GM18870 (cell line): ENCODE data around the gene POLD2.

Experiments
- ATAC-seq: cut with Tn5 transposase; IDR thresholded peaks from one replicate; pipeline ENCODE4 v1.9.1; 2021; ENCODE audit warnings: moderate library complexity; ENCODE audit not compliant: unreplicated experiment

POLD2 gene

GRCh38 chr7:44114586-44115310 is 8.6 kb downstream of the POLD2 start:
- no peak for ATAC-seq

DNA sequence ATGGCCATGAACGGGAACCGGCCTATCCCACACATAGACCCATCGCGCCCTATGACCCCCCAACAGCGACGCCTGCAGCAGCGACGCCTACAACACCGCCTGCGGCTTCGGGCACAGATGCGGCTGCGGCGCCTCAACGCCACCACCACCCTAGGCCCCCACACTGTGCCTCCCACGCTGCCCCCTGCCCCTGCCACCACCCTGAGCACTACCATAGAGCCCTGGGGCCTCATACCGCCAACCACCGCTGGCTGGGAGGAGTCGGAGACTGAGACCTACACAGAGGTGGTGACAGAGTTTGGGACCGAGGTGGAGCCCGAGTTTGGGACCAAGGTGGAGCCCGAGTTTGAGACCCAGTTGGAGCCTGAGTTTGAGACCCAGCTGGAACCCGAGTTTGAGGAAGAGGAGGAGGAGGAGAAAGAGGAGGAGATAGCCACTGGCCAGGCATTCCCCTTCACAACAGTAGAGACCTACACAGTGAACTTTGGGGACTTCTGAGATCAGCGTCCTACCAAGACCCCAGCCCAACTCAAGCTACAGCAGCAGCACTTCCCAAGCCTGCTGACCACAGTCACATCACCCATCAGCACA is 9.5 kb downstream of the POLD2 start:
- no peak for ATAC-seq

GRCh38 chr7:44112997-44113763 is 10.2 kb downstream of the POLD2 start:
- no peak for ATAC-seq

DNA sequence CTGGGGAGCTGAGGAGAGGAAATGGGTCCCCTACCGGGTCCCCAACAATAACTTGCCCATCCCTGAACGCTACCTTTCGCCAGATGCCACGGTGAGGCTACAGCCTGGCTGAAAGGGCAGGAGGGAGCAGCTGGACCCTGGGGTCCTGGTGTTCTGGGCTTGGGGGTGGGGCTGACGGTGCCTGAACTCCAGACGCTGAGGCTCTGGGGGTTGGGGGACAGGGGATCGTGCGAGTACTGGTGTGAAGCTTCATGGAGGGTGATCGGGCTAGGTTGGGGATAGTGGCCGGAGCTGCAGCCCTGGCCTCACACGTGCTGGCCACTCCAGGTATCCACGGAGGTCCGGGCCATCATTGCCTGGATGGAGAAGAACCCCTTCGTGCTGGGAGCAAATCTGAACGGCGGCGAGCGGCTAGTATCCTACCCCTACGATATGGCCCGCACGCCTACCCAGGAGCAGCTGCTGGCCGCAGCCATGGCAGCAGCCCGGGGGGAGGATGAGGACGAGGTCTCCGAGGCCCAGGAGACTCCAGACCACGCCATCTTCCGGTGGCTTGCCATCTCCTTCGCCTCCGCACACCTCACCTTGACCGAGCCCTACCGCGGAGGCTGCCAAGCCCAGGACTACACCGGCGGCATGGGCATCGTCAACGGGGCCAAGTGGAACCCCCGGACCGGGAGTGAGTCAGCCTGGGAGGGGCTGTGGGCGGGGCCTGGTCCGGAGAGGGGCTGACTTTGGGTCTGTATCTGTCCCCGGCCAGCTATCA is 10.9 kb downstream of the POLD2 start:
- ATAC-seq = no peak

- ATAC-seq = no peak
These were observed 11.6 kb downstream of the POLD2 start for GRCh38 chr7:44111761-44112160.

DNA sequence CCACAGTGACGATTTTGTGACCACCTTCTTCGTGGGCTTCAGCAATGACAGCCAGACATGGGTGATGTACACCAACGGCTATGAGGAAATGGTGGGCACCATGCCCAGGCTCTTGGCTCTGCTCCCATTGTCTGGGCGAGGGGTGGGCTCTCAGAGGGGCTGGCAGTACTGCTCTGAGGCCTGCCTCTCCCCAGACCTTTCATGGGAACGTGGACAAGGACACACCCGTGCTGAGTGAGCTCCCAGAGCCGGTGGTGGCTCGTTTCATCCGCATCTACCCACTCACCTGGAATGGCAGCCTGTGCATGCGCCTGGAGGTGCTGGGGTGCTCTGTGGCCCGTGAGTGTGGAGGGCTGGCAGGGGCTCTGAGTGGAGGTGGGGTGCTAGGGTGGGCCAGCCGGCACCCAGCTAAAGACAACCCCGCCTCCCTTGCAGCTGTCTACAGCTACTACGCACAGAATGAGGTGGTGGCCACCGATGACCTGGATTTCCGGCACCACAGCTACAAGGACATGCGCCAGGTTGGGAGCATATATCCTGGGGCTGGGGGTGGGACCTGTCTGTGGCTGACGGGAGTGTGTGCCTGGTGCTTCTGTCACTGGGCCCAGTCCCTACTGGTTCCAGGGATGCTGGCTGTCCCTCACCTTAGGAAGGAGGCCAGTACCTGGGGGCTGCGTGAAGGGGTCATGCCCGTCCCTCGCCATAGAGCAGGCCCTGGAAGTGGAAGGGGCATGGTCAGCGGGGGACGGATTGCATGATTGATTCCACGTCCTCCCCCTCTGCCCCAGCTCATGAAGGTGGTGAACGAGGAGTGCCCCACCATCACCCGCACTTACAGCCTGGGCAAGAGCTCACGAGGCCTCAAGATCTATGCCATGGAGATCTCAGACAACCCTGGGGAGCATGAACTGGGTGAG is 12.4 kb downstream of the POLD2 start:
- no peak for ATAC-seq

DNA sequence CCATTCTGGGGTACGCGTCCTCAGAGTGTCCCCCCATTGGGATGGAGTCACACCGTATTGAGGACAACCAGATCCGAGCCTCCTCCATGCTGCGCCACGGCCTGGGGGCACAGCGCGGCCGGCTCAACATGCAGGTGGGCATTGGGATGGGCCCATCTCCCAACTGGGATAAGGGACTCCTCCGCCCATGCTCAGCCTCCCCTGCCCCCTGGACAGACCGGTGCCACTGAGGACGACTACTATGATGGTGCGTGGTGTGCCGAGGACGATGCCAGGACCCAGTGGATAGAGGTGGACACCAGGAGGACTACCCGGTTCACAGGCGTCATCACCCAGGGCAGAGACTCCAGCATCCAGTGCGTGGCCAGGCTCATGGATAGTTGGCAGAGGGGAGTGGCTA is 13.4 kb downstream of the POLD2 start:
- no peak for ATAC-seq

DNA sequence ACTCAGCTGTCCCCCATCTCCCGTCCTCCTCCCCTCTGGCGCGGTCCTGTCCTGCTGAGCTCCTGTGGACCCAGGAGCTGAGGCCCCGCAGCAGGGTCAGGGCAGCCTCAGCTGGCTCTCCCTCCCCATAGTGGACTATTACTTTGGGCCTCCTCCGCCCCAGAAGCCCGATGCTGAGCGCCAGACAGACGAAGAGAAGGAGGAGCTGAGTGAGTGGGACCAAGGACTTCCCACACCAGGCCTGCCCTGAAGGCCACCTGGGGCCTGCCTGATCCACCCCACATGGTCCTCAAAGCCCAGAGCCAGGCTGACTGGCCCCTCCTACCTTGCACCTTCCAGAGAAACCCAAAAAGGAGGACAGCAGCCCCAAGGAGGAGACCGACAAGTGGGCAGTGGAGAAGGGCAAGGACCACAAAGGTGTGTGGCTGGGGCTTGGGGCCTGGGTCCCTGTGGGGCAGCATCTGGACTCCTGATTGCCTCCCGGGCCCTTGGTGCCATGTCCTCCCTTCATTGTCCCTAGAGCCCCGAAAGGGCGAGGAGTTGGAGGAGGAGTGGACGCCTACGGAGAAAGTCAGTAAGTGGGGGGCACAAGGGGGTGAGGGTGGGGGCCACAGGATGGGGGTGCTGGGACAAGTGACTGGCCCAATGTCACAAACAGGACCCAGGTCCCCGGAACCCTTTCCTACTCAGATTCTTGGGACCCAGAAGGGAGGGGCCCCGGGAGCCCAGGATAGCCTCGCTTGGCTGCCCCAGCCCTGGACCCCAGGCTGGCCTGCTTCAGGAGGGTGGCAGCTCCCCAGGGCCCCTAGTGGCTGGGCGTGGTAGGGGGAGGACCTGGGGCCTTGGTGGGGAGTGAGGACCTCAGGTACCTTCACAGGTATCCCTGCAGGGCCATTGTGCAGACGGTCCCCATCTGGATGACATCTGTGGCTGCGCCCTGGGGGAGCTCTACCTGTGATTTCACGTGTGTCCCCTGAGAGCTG is 14.3 kb downstream of the POLD2 start:
- ATAC-seq = no peak

DNA sequence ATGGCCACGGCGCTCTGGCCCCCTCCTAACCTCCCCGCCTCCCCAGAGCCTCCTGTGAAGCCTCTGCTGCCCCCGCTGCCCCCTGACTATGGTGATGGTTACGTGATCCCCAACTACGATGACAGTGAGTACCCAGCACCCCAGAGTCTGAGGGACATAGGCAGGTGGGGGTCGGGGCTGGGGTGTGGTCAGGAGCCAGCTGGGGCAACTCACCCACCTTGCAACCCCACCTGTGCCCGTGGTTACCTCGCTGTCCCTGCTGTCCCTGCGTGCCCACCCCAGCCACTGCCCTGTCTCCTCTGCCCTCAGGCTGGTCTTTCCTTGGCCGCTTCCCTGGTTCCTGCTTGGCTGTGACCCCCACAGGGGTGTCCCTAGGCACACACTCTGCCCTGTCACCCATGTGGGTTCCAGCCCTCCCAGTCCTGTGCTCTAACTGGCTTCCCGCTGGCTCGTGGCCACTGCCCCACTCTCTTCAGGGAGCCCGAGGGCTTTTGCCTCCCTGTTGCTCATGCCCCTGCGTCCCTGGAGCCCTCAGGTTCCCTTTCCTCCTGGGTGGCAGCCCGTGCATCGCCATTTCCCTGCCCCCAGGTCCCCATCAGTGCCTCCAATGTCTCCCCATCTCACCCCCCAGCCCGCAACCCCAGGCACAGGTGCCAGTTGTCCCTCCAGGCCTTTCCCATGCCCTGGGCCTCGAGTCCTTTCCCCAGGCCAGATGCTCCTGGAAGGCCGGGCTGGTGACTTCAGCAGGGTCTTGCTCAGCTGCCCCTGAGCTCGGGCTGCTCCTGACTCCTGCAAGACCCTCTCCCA is 15.2 kb downstream of the POLD2 start:
- no peak for ATAC-seq

GRCh38 chr7:44107116-44107960 is 16.0 kb downstream of the POLD2 start:
- ATAC-seq = no peak

DNA sequence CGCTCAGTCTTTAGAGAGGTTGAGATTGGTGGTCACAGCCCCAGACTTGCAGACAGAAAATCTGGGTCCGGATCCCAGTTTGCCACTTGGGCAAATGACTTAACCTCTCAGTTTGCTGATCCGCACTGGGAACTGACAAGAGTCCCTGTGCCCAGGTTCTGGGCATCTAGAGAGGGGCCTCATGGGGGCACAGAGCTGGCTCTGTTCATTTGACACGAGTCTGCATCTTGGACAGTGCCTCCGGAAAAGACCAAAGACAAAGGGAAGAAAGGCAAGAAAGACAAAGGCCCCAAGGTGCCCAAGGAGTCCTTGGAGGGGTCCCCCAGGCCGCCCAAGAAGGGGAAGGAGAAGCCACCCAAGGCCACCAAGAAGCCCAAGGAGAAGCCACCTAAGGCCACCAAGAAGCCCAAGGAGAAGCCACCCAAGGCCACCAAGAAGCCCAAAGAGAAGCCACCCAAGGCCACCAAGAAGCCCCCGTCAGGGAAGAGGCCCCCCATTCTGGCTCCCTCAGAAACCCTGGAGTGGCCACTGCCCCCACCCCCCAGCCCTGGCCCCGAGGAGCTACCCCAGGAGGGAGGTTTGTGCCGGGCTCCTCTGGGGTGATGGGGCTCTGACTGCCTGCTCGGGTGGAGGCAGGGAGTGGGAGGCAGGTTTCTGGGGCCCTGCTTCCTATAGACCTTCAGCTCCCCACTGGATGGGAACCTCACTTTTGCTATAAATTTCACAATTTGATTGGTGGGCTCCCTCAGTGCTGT is 16.9 kb downstream of the POLD2 start:
- no peak for ATAC-seq

GRCh38 chr7:44105832-44106231 is 17.5 kb downstream of the POLD2 start:
- ATAC-seq = no peak

GRCh38 chr7:44104860-44105771 is 18.2 kb downstream of the POLD2 start:
- ATAC-seq = no peak

DNA sequence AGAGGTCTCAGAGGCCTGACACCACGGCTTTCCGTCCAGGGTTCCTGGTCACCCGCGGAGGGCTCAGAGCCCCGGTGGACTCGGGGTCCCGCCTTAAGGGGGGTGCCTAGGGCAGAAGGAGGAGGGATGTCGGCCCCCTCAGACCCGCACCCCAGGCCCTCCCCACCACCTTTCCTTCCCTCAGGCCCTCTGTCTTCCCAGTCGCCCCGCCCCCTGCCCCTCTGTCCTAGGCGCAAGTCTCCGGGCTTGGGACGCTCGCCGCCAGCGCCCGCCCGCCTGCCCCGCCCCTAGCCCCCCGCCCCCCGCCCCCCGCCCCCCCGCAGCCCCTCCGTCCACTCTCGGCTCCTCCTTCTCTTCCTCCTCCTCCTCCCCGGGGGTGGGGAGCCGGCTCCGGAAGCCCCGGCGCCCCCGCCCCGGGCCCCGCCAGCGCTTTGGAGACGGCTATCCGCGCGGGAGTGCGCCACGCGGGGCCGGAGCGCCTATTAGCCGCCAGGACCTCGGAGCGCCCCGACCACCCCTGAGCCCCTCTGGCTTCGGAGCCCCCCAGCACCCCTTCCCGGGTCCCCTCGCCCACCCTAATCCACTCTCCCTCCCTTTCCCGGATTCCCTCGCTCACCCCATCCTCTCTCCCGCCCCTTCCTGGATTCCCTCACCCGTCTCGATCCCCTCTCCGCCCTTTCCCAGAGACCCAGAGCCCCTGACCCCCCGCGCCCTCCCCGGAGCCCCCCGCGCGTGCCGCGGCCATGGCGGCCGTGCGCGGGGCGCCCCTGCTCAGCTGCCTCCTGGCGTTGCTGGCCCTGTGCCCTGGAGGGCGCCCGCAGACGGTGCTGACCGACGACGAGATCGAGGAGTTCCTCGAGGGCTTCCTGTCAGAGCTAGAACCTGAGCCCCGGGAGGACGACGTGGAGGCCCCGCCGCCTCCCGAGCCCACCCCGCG is 19.2 kb downstream of the POLD2 start, which contains the start of gene AEBP1:
Gene AEBP1 (plus strand): TSS at position 423 of the 937 bp plus-strand sequence. CDS start 321 bp downstream, at position 744.
- ATAC-seq = no peak
